T-cell (primary cell): ENCODE measurements around the gene PXMP4. TPM values are rescaled to one million over a fixed set of nuclear protein-coding genes. Genes with fewer than 3 reads are reported as not detected.
A peak's percentile ranks its signal among the peaks of the same experiment; 100 is the strongest.

Source experiments
- ATAC-seq, 4 experiments: fragments of 200-7000 bp in 3 of 4; fragments of 150-1000 bp in 1 of 4; cut with Tn5 transposase; replicated peaks in 1 of 4; 1 replicate in 3 of 4; 2 replicates in 1 of 4; pipeline ENCODE4 v1.10.0; 2021; ENCODE audit warnings: moderate library complexity in 3 of 4, mild to moderate bottlenecking in 2 of 4, moderate number of reproducible peaks in 1 of 4
- CTCF ChIA-PET, 2 donors: fragments of 300-600 bp; sonication (Branson Sonifier 250); formaldehyde crosslinking; loops; one replicate each; lab custom pipeline; 2022; ENCODE audit warnings: antibody characterized with exemption in 2 of 2; lab: Charles Lee
- POLR2A ChIA-PET, 2 donors: fragments of 300-600 bp; sonication (Branson Sonifier 250); formaldehyde crosslinking; loops; one replicate each; lab custom pipeline; 2022; ENCODE audit warnings: antibody characterized with exemption in 2 of 2; lab: Charles Lee
- DNase-seq, 35 experiments: peaks; one replicate each; pipeline versions ENCODE4 v3.0.0 to v3.0.0-alpha.2; 2013 to 2023
- H3K27ac ChIP-seq: one replicate; pipeline ENCODE4 v1.5.1; 2013; ENCODE audit warnings: low read length
- H3K27me3 ChIP-seq, 2 experiments: replicated peaks in 1 of 2; 1 replicate in 1 of 2; 2 replicates in 1 of 2; pipeline versions ENCODE4 v1.6.1 to v1.7.0; 2013; ENCODE audit warnings: low read length in 1 of 2, mixed read lengths in 1 of 2; ENCODE audit not compliant: control insufficient read depth in 2 of 2, insufficient read depth in 2 of 2; ENCODE audit errors: extremely low read depth in 1 of 2
- H3K36me3 ChIP-seq, 2 donors: 1 replicate in 1 of 2; 2 replicates in 1 of 2; pipeline versions ENCODE4 v1.6.1 to v1.7.0; 2013; ENCODE audit warnings: low read length in 1 of 2; ENCODE audit not compliant: control insufficient read depth in 2 of 2, insufficient read depth in 1 of 2; ENCODE audit errors: extremely low read depth in 1 of 2
- H3K4me1 ChIP-seq, 2 experiments: 1 replicate in 1 of 2; 2 replicates in 1 of 2; pipeline versions ENCODE4 v1.6.1 to v1.7.0; 2013; ENCODE audit warnings: low read length in 2 of 2, mixed read lengths in 1 of 2; ENCODE audit not compliant: insufficient read depth in 2 of 2, control insufficient read depth in 1 of 2; ENCODE audit errors: extremely low read depth in 1 of 2
- H3K4me3 ChIP-seq, 2 donors: 1 replicate in 1 of 2; 2 replicates in 1 of 2; pipeline versions ENCODE4 v1.5.1 to v1.7.0; 2013; ENCODE audit warnings: mild to moderate bottlenecking in 2 of 2, low read length in 1 of 2, moderate library complexity in 1 of 2; ENCODE audit not compliant: control insufficient read depth in 1 of 2; ENCODE audit errors: extremely low read depth in 1 of 2
- H3K9me3 ChIP-seq: 2 replicates; pipeline ENCODE4 v1.7.0; 2013
- H3K27ac Mint-ChIP-seq, 2 donors: one replicate each; pipeline ENCODE4 v1.8.0; 2020 to 2021; ENCODE audit warnings: mild to moderate bottlenecking in 2 of 2, mixed read lengths in 2 of 2
- H3K27me3 Mint-ChIP-seq, 2 donors: one replicate each; pipeline ENCODE4 v1.8.0; 2021 to 2022; ENCODE audit warnings: mixed read lengths in 2 of 2
- H3K36me3 Mint-ChIP-seq: one replicate; pipeline ENCODE4 v1.8.0; 2021; ENCODE audit warnings: mixed read lengths
- H3K4me1 Mint-ChIP-seq, 3 donors: one replicate each; pipeline ENCODE4 v1.8.0; 2020 to 2022; ENCODE audit warnings: mixed read lengths in 3 of 3, mild to moderate bottlenecking in 1 of 3
- H3K4me3 Mint-ChIP-seq, 3 donors: one replicate each; pipeline ENCODE4 v1.8.0; 2020 to 2022; ENCODE audit warnings: mild to moderate bottlenecking in 3 of 3, mixed read lengths in 3 of 3, moderate library complexity in 3 of 3
- H3K9me3 Mint-ChIP-seq, 3 donors: one replicate each; pipeline ENCODE4 v1.8.0; 2020 to 2022; ENCODE audit warnings: mixed read lengths in 3 of 3
- WGBS: methylation state at CpG from one replicate; pipeline ENCODE4 v1.1.5; 2013; ENCODE audit warnings: missing lambda C conversion rate; ENCODE audit not compliant: insufficient coverage; 5-methylcytosine and 5-hydroxymethylcytosine counted together
- total RNA-seq, 35 experiments: library from RNA in 6 of 35; stranded (reverse) in 6 of 35; fragments of 120-200 nt in 1 of 35; gene quantifications; one replicate each; pipeline versions ENCODE4 v1.2.1 to v1.2.4 and lab custom pipeline; 2013 to 2026

The PXMP4 gene
- total RNA-seq, 5 donors from 2014 or later (not counting 1 experiment from before 2014, with no cell fraction given), result 6.1 to 15.4 (median 13.9) TPM

GRCh38 chr20:33736962-33737361, 16.9 kb upstream of the PXMP4 start:
- no peak for ATAC-seq
- no peaks in the 10 kb centered on the region for H3K27me3 Mint-ChIP-seq
- WGBS, result no CpG with 5 or more reads among the region's 3 CpGs

GRCh38 chr20:33733654-33734576, 13.8 kb upstream of the PXMP4 start:
- Histone ChIP-seq H3K4me3 (no peak overlapping the region), H3K36me3 (no peaks in the 10 kb centered on the region), H3K4me1 (peaks cover 5 to 26% of the 10 kb centered on the region in 2 experiments), H3K27me3 (no peaks in the 10 kb centered on the region), H3K27ac (no peak overlapping the region), H3K9me3 (no peaks in the 10 kb centered on the region)
- DNase-seq (no peak), ATAC-seq (no peak)
- H3K4me1 Mint-ChIP-seq, result peaks cover 25 to 30% (median 26%) of the 10 kb centered on the region in 3 donors
- 95% methylated on average over 3 of the region's 6 CpGs for WGBS
- peak overlapping the region; percentile 49 to 90 (median 89) for H3K4me3 Mint-ChIP-seq
- H3K27ac Mint-ChIP-seq, result peak overlapping the region; percentile 63 to 96
- peaks cover 17% of the 10 kb centered on the region for H3K36me3 Mint-ChIP-seq
- peaks cover 5 to 7% (median 6%) of the 10 kb centered on the region in 3 donors for H3K9me3 Mint-ChIP-seq
- CTCF ChIA-PET, result interaction anchor here in 1 of 2 donors (0.7 kb wide), 1 partner anchor 361 kb away, joined by 4 read pairs; no protein-coding TSS in a partner anchor
- no peaks in the 10 kb centered on the region for H3K27me3 Mint-ChIP-seq
- POLR2A ChIA-PET, result no interaction called here

More at GRCh38 chr20:33736962-33737361, 16.9 kb upstream of the PXMP4 start:
- H3K36me3 ChIP-seq, result no peaks in the 10 kb centered on the region
- DNase-seq, result no peak
- H3K36me3 Mint-ChIP-seq, result peaks cover 26% of the 10 kb centered on the region
- peaks cover 5 to 17% of the 10 kb centered on the region in 2 experiments for H3K4me1 ChIP-seq
- no peak overlapping the region for H3K27ac Mint-ChIP-seq
- peaks cover 20 to 26% (median 20%) of the 10 kb centered on the region in 3 donors for H3K4me1 Mint-ChIP-seq
- no peaks in the 10 kb centered on the region for H3K9me3 ChIP-seq
- peaks cover 5 to 7% (median 6%) of the 10 kb centered on the region in 3 donors for H3K9me3 Mint-ChIP-seq
- H3K27me3 ChIP-seq, result no peaks in the 10 kb centered on the region
- CTCF ChIA-PET, result no interaction called here
- H3K4me3 ChIP-seq, result no peak overlapping the region
- no peak overlapping the region for H3K27ac ChIP-seq
- POLR2A ChIA-PET, result no interaction called here
- H3K4me3 Mint-ChIP-seq, result no peak overlapping the region

- H3K36me3 ChIP-seq, result no peaks in the 10 kb centered on the region
- peaks cover 5 to 26% of the 10 kb centered on the region in 2 experiments for H3K4me1 ChIP-seq
- peak overlapping the region; percentile 57 to 62 for H3K4me3 ChIP-seq
- DNase-seq (peak in 15 of 35 experiments; percentile 6 to 86 (median 76)), ATAC-seq (peak; percentile 65 to 78 (median 74))
- CTCF ChIA-PET, result interaction anchor here (0.6 to 1.4 kb wide), 5 partner anchors 13 to 1586 kb away, joined by 3 to 12 read pairs (median 3); partner anchors contain the start of genes CHMP4B (in 1 of the 2) and PXMP4 (in 1 of the 2)
- Mint-ChIP-seq H3K4me1 (peaks cover 25 to 26% (median 26%) of the 10 kb centered on the region in 3 donors), H3K27ac (peak overlapping the region; percentile 93 to 96), H3K36me3 (peaks cover 11% of the 10 kb centered on the region), H3K27me3 (no peaks in the 10 kb centered on the region), H3K9me3 (peaks cover 5 to 7% (median 6%) of the 10 kb centered on the region in 3 donors), H3K4me3 (peak overlapping the region; percentile 89 to 90 (median 90))
- H3K27me3 ChIP-seq, result no peaks in the 10 kb centered on the region
- no peaks in the 10 kb centered on the region for H3K9me3 ChIP-seq
- POLR2A ChIA-PET, result interaction anchor here (0.5 to 1.0 kb wide), 5 partner anchors 9 to 639 kb away, joined by 3 to 5 read pairs (median 3); partner anchors contain the start of gene PXMP4 (in 1 of the 2)
- under 1% methylated on average over 68 of the region's 68 CpGs for WGBS
- peak overlapping the region; percentile 21 for H3K27ac ChIP-seq
Observed at GRCh38 chr20:33732166-33732970, 12.3 kb upstream of the PXMP4 start.

- peak within 1 kb of the TSS; percentile 94 to 96 for H3K27ac Mint-ChIP-seq
- H3K4me1 ChIP-seq, result peaks cover 5 to 26% of the 10 kb centered on the region in 2 experiments
- peaks cover 8% of the 10 kb centered on the region for H3K36me3 Mint-ChIP-seq
- no peaks in the 10 kb centered on the region for H3K27me3 ChIP-seq
- H3K27me3 Mint-ChIP-seq, result no peaks in the 10 kb centered on the region
- H3K4me3 Mint-ChIP-seq, result peak within 1 kb of the TSS; percentile 89 to 90 (median 90)
- H3K4me3 ChIP-seq, result peak within 1 kb of the TSS; percentile 57 to 62
- no peaks in the 10 kb centered on the region for H3K9me3 ChIP-seq
- DNase-seq (peak; percentile 76 to 95 (median 85)), ATAC-seq (peak; percentile 80 to 88 (median 86))
- peaks cover 25 to 26% (median 26%) of the 10 kb centered on the region in 3 donors for H3K4me1 Mint-ChIP-seq
- ChIA-PET CTCF (interaction anchor here (0.6 to 1.4 kb wide), 4 partner anchors 12 to 1586 kb away, joined by 3 to 12 read pairs (median 3); partner anchors contain the start of genes CHMP4B (in 1 of the 2) and PXMP4 (in 1 of the 2)), POLR2A (interaction anchor here (0.7 to 1.0 kb wide), 2 partner anchors 8 to 11 kb away, joined by 3 read pairs; partner anchors contain the start of gene PXMP4 (in 1 of the 2))
- no peaks in the 10 kb centered on the region for H3K36me3 ChIP-seq
- WGBS, result 3% methylated on average over 57 of the region's 57 CpGs
- H3K27ac ChIP-seq, result peak within 1 kb of the TSS; percentile 72
- peaks cover 2 to 4% (median 3%) of the 10 kb centered on the region in 3 donors for H3K9me3 Mint-ChIP-seq
Observed at GRCh38 chr20:33731693-33732165, 11.6 kb upstream of the PXMP4 start, which contains the start of gene ZNF341. Gene ZNF341 (plus strand): TSS chr20:33731996. CDS start chr20:33732022, 26 bp downstream.

- ChIA-PET CTCF (no interaction called here), POLR2A (no interaction called here)
- Mint-ChIP-seq H3K9me3 (peaks cover 0 to 1% (median 0%) of the 10 kb centered on the region in 3 donors), H3K27ac (peak overlapping the region; percentile 93 to 94), H3K27me3 (no peaks in the 10 kb centered on the region), H3K36me3 (peaks cover 4% of the 10 kb centered on the region), H3K4me1 (peaks cover 25 to 26% (median 26%) of the 10 kb centered on the region in 3 donors), H3K4me3 (peak overlapping the region; percentile 79 to 89 (median 80))
- no peaks in the 10 kb centered on the region for H3K9me3 ChIP-seq
- DNase-seq (peak in 1 of 35 experiments; percentile 6), ATAC-seq (no peak)
- H3K4me1 ChIP-seq, result peaks cover 5 to 26% of the 10 kb centered on the region in 2 experiments
- H3K27me3 ChIP-seq, result no peaks in the 10 kb centered on the region
- 71% methylated on average over 12 of the region's 18 CpGs for WGBS
- no peaks in the 10 kb centered on the region for H3K36me3 ChIP-seq
- H3K4me3 ChIP-seq, result peak overlapping the region; percentile 50
- H3K27ac ChIP-seq, result peak overlapping the region; percentile 72
Observed at GRCh38 chr20:33730946-33731692, 11.0 kb upstream of the PXMP4 start.
